IMR-90 (cell line): ENCODE results near the gene USP47. TPM values are rescaled to one million over a fixed set of nuclear protein-coding genes. Genes with fewer than 3 reads are reported as not detected.

Experiments
- ATAC-seq: fragments of 200-7000 bp; cut with Tn5 transposase; 2 replicates; pipeline ENCODE4 v1.9.1; 2020; ENCODE audit warnings: low read depth, mild to moderate bottlenecking, moderate library complexity
- BruUV-seq: library from RNA; stranded (reverse); fragments of 400-500 nt; replicated peaks from 2 replicates; lab custom pipeline; 2021; lab: Mats Ljungman, UMichigan
- CTCF ChIA-PET: fragments of 300-600 bp; formaldehyde crosslinking; extraction: SDS; loops from one replicate; lab custom pipeline; 2021; ENCODE audit warnings: antibody characterized with exemption; lab: Yijun Ruan, JAX
- POLR2A ChIA-PET: fragments of 300-600 bp; sonication (Branson Sonifier 250); formaldehyde crosslinking; loops from one replicate; lab custom pipeline; 2022; ENCODE audit warnings: antibody characterized with exemption; ENCODE audit not compliant: unreplicated experiment; lab: Charles Lee
- DNase-seq: peaks from one replicate; pipeline ENCODE4 v3.0.0; 2013
- H2AFZ ChIP-seq: replicated peaks from 2 replicates; pipeline ENCODE3; 2013; ENCODE audit warnings: low read length, mild to moderate bottlenecking; ENCODE audit not compliant: poor library complexity
- H2AK5ac ChIP-seq: 2 replicates; pipeline ENCODE4 v1.6.1; 2013; ENCODE audit warnings: low read depth, low read length, inconsistent platforms
- H2AK9ac ChIP-seq: replicated peaks from 2 replicates; pipeline ENCODE3; 2013; ENCODE audit warnings: mild to moderate bottlenecking, low read depth, low read length, moderate library complexity; ENCODE audit not compliant: poor library complexity
- H2BK120ac ChIP-seq: 2 replicates; pipeline ENCODE4 v1.6.1; 2013; ENCODE audit warnings: low read depth, low read length, inconsistent platforms
- H2BK15ac ChIP-seq: 3 replicates; pipeline ENCODE4 v1.6.1; 2013; ENCODE audit warnings: low read depth, low read length, inconsistent platforms
- H2BK20ac ChIP-seq: 2 replicates; pipeline ENCODE4 v1.6.1; 2013; ENCODE audit warnings: low read depth, mild to moderate bottlenecking, inconsistent platforms, low read length, moderate library complexity
- H2BK5ac ChIP-seq: 2 replicates; pipeline ENCODE4 v1.6.1; 2013; ENCODE audit warnings: mild to moderate bottlenecking, low read depth, low read length, inconsistent platforms; ENCODE audit not compliant: poor library complexity, severe bottlenecking
- H3K14ac ChIP-seq: replicated peaks from 2 replicates; pipeline ENCODE4 v1.6.1; 2013; ENCODE audit warnings: low read depth, low read length, inconsistent platforms
- H3K18ac ChIP-seq: 2 replicates; pipeline ENCODE4 v1.6.1; 2013; ENCODE audit warnings: low read depth, low read length, control low read depth
- H3K23ac ChIP-seq: 2 replicates; pipeline ENCODE4 v1.6.1; 2013; ENCODE audit warnings: low read depth, low read length, inconsistent platforms
- H3K27ac ChIP-seq: 2 replicates; pipeline ENCODE4 v1.5.1; 2013; ENCODE audit warnings: mild to moderate bottlenecking, control low read depth, low read length; ENCODE audit not compliant: insufficient read depth
- H3K27me3 ChIP-seq: 2 replicates; pipeline ENCODE4 v1.6.1; 2013; ENCODE audit warnings: low read length; ENCODE audit not compliant: control insufficient read depth, insufficient read depth
- H3K36me3 ChIP-seq: 2 replicates; pipeline ENCODE4 v1.6.1; 2013; ENCODE audit warnings: low read length, mixed read lengths; ENCODE audit not compliant: control insufficient read depth, insufficient read depth
- H3K4ac ChIP-seq: 2 replicates; pipeline ENCODE4 v1.6.1; 2013; ENCODE audit warnings: low read depth, low read length, inconsistent platforms
- H3K4me1 ChIP-seq: 2 replicates; pipeline ENCODE4 v1.6.1; 2013; ENCODE audit warnings: low read length, mixed read lengths; ENCODE audit not compliant: control insufficient read depth, insufficient read depth
- H3K4me2 ChIP-seq: 2 replicates; pipeline ENCODE4 v1.6.1; 2013; ENCODE audit warnings: low read depth, mild to moderate bottlenecking, control low read depth, low read length, moderate library complexity
- H3K4me3 ChIP-seq: 2 replicates; pipeline ENCODE4 v1.5.1; 2013; ENCODE audit warnings: low read depth, mild to moderate bottlenecking, control low read depth, low read length, moderate library complexity; ENCODE audit not compliant: insufficient read depth
- H3K56ac ChIP-seq: 2 replicates; pipeline ENCODE4 v1.6.1; 2013; ENCODE audit warnings: low read length, inconsistent platforms; ENCODE audit not compliant: insufficient read depth; ENCODE audit errors: extremely low read depth
- H3K79me1 ChIP-seq, 2 experiments: 2 replicates each; pipeline ENCODE4 v1.6.1; 2013; ENCODE audit warnings: low read length in 2 of 2, inconsistent platforms in 1 of 2, low read depth in 1 of 2
- H3K9ac ChIP-seq: 2 replicates; pipeline ENCODE4 v1.6.1; 2013; ENCODE audit warnings: low read depth, low read length, control low read depth
- H3K9me1 ChIP-seq: 2 replicates; pipeline ENCODE4 v1.6.1; 2013; ENCODE audit warnings: low read length, inconsistent platforms; ENCODE audit not compliant: insufficient read depth
- H3K9me3 ChIP-seq: 2 replicates; pipeline ENCODE4 v1.6.1; 2013; ENCODE audit warnings: low read length; ENCODE audit not compliant: control insufficient read depth, insufficient read depth
- H4K20me1 ChIP-seq: 2 replicates; pipeline ENCODE4 v1.6.1; 2013; ENCODE audit warnings: low read length, inconsistent platforms; ENCODE audit not compliant: insufficient read depth
- H4K5ac ChIP-seq: 2 replicates; pipeline ENCODE4 v1.6.1; 2013; ENCODE audit warnings: mild to moderate bottlenecking, low read depth, low read length, control low read depth
- H4K8ac ChIP-seq, 2 experiments: 2 replicates each; pipeline ENCODE4 v1.6.1; 2013; ENCODE audit warnings: low read depth in 2 of 2, low read length in 2 of 2, control low read depth in 1 of 2, inconsistent platforms in 1 of 2
- H4K91ac ChIP-seq: 2 replicates; pipeline ENCODE4 v1.6.1; 2013; ENCODE audit warnings: low read depth, low read length, inconsistent platforms; ENCODE audit not compliant: insufficient read depth
- CEBPB ChIP-seq: IDR thresholded peaks from 2 replicates; pipeline ENCODE4 v1.6.1; 2012; ENCODE audit warnings: low read depth, low read length, improper control_type of control experiment
- FOS ChIP-seq: fragments of 150-350 bp; IDR thresholded peaks from 2 replicates; pipeline ENCODE4 v1.6.1; 2016; ENCODE audit warnings: low read depth, low read length
- SMC3 ChIP-seq: fragments of 150-350 bp; IDR thresholded peaks from 2 replicates; pipeline ENCODE4 v1.6.1; 2016; ENCODE audit warnings: low read depth, mild to moderate bottlenecking, antibody characterized with exemption, low read length, moderate library complexity
- WGBS, 2 experiments: methylation state at CpG; one replicate each; pipeline versions ENCODE4 v1.1.5 to v1.1.7; 2013; ENCODE audit warnings: missing lambda C conversion rate in 2 of 2; ENCODE audit not compliant: insufficient read length in 1 of 2; ENCODE audit errors: extremely low coverage in 2 of 2; 5-methylcytosine and 5-hydroxymethylcytosine counted together
- dilution Hi-C: fragments of 300-500 bp; cut with HindIII; formaldehyde crosslinking; loops from one replicate; pipeline ENCODE4 v1.14.3; 2018; ENCODE audit warnings: low sequenced_read_pairs; ENCODE audit not compliant: unreplicated experiment
- in situ Hi-C: fragments of 300-500 bp; cut with MboI; formaldehyde crosslinking; loops from 3 replicates; pipeline ENCODE4 v1.14.3; 2019; ENCODE audit warnings: low sequenced_read_pairs, inconsistent platforms, mixed read lengths
- intact Hi-C: fragments of 100-400 bp; cut with micrococcal nuclease; formaldehyde crosslinking; loops from 2 replicates; pipeline ENCODE4 v1.10.0; 2022
- polyA plus RNA-seq, 3 experiments: library from polyadenylated mRNA; depleted of rRNA; stranded (reverse); fragments of >200 nt; gene quantifications; 2 replicates each; pipeline ENCODE4 v1.2.3, GENCODE V29; 2012; ENCODE audit warnings: low replicate concordance in 1 of 3
- total RNA-seq: library from RNA; depleted of rRNA; stranded (reverse); fragments of >200 nt; gene quantifications from 2 replicates; pipeline ENCODE4 v1.2.3, GENCODE V29; 2012

Gene USP47
- total and polyA plus RNA-seq, 2 of the 4 experiments (the other 2 are of a cell fraction): 15.0 to 110 TPM

DNA sequence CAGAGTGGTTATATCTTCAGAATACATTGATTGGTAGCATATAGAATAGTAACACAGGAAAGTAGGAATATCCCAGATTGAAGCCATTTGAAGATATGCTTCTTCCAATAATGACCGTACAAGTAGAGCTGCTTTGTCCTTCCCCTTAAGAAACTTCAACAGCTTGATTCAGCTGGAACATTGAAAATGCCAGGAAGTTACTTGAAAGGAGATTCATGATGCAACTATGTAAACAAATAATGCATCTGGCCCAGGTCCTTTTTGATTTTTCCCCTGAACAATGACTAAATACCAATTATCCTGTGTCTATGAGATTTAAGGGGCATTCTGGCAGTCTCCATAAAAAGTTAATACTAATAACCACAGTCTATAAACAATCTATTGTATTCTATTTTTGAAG, 163.7 kb downstream of the USP47 start:
- no peak for TF ChIP-seq SMC3
- 0 out of 2 replicates have a peak, but pooled peaks have one; percentile 21 for TF ChIP-seq FOS
- peak; percentile 75 for TF ChIP-seq CEBPB
- in situ Hi-C loops: no loop called here
- Histone ChIP-seq H3K14ac (peak overlapping the region; percentile 59), H3K56ac (peak overlapping the region; percentile 24; the same call in 1 of the 2 replicates), H3K27ac (peak overlapping the region; percentile 43; the same call in 1 of the 2 replicates), H2BK120ac (peak overlapping the region; percentile 59; the same call in 1 of the 2 replicates), H3K4me1 (peaks cover 33% of the 10 kb centered on the region), H3K9ac (peak overlapping the region; percentile 22; the same call in 1 of the 2 replicates), H3K23ac (peak overlapping the region; percentile 54; the same call in 1 of the 2 replicates), H2BK5ac (peak overlapping the region; percentile 90), H2AK9ac (no peak overlapping the region), H2AK5ac (peak overlapping the region; percentile 46), H2AFZ (no peak overlapping the region), H4K5ac (peak overlapping the region; percentile 26; the same call in 1 of the 2 replicates), H3K4ac (peak overlapping the region; percentile 71; the same call in 1 of the 2 replicates), H4K8ac (peak overlapping the region; percentile 44), H4K91ac (no peak overlapping the region), H3K36me3 (peaks cover 26% of the 10 kb centered on the region), H2BK15ac (peak overlapping the region; percentile 80; the same call in 2 of the 3 replicates), H3K79me1 (peaks cover 29 to 74% of the 10 kb centered on the region in 2 experiments), H3K4me2 (peak overlapping the region; percentile 77), H2BK20ac (peak overlapping the region; percentile 41; the same call in 1 of the 2 replicates), H3K9me3 (no peaks in the 10 kb centered on the region), H4K20me1 (peaks cover 42% of the 10 kb centered on the region), H3K27me3 (no peaks in the 10 kb centered on the region), H3K18ac (peak overlapping the region; percentile 73; the same call in 1 of the 2 replicates), H3K9me1 (peaks cover 41% of the 10 kb centered on the region), H3K4me3 (no peak overlapping the region; the same call in 1 of the 2 replicates)
- peak; percentile 89 for DNase-seq
- dilution Hi-C loops: no loop called here
- intact Hi-C loops: loop anchor here (1.0 kb wide), 1 partner anchor 39 kb away; no protein-coding TSS in a partner anchor
- BruUV-seq: no TSS peak
- CTCF ChIA-PET: interaction anchor here (1.0 to 1.4 kb wide), 3 partner anchors 12 to 29 kb away, joined by 3 to 4 read pairs (median 3); no protein-coding TSS in a partner anchor
- ATAC-seq: no peak
- POLR2A ChIA-PET: no interaction called here
- WGBS, 2 experiments: no CpG with 5 or more reads among the region's 1 CpG
